ENCODE measurements around the gene ACTR1A. TPM values are rescaled to one million over a fixed set of nuclear protein-coding genes. Genes with fewer than 3 reads are reported as not detected.

Gene ACTR1A
- total RNA-seq, 1 experiment from 2014 or later: 82.1 TPM

GRCh38 chr10:102508506-102508905 is 6.0 kb upstream of the ACTR1A start:
- H3K36me3 Mint-ChIP-seq (ENCODE audit: insufficient read depth in 1 of 3, low read depth in 3 of 3): peaks cover 7 to 36% (median 29%) of the 10 kb centered on the region in 3 experiments
- no peak overlapping the region for H2BK20ac ChIP-seq (ENCODE audit: low read depth, low read length, poor library complexity, severe bottlenecking)
- H2AK5ac ChIP-seq (ENCODE audit: insufficient read length, low read length): no peak overlapping the region
- H3K4me3 Mint-ChIP-seq: no peak overlapping the region
- no peak overlapping the region for H3K18ac ChIP-seq (ENCODE audit: insufficient read length, low read depth, low read length)
- H3K4me1 ChIP-seq (ENCODE audit: insufficient read depth, low read length): no peaks in the 10 kb centered on the region
- H3K9me3 Mint-ChIP-seq: no peaks in the 10 kb centered on the region; a peak in 1 of 5 replicates
- DNase-seq: no peak
- no peak overlapping the region for H2BK5ac ChIP-seq (ENCODE audit: insufficient read length, low read length)
- no peak overlapping the region for H2AFZ ChIP-seq (ENCODE audit: low read length)
- no peak overlapping the region for H3K4me2 ChIP-seq (ENCODE audit: insufficient read depth, insufficient read length, low read length)
- H2BK12ac ChIP-seq (ENCODE audit: insufficient read length, low read depth, low read length): no peak overlapping the region
- no peaks in the 10 kb centered on the region for H3K79me1 ChIP-seq (ENCODE audit: insufficient read depth, low read depth, low read length, poor library complexity, severe bottlenecking)
- no peak overlapping the region for H3T11ph ChIP-seq (ENCODE audit: low read length)
- no peak overlapping the region for H3K56ac ChIP-seq (ENCODE audit: insufficient read length, low read depth, low read length)
- H3K9ac ChIP-seq (ENCODE audit: extremely low read depth, insufficient read length, low read length): no peak overlapping the region
- H3K27me3 ChIP-seq (ENCODE audit: insufficient read depth, low read length): peaks cover 4% of the 10 kb centered on the region; the same call in 1 of the 2 replicates
- no peaks in the 10 kb centered on the region for H3K79me2 ChIP-seq (ENCODE audit: insufficient read depth, low read length)
- no peaks in the 10 kb centered on the region for H3K23me2 ChIP-seq (ENCODE audit: insufficient read length, low read depth, low read length, poor library complexity, severe bottlenecking)
- no peak overlapping the region for H4K8ac ChIP-seq (replicated peaks; ENCODE audit: insufficient read length, low read depth, low read length)
- H3K4me1 Mint-ChIP-seq: peaks cover 8 to 9% of the 10 kb centered on the region in 2 experiments
- peaks cover 33% of the 10 kb centered on the region for H3K27me3 Mint-ChIP-seq (ENCODE audit: low read depth)
- H4K20me1 ChIP-seq (ENCODE audit: control insufficient read depth, insufficient read depth, insufficient read length): no peaks in the 10 kb centered on the region
- no peaks in the 10 kb centered on the region for H3K9me3 ChIP-seq (ENCODE audit: control insufficient read depth, low read depth, low read length)
- H3K4ac ChIP-seq (ENCODE audit: low read depth, low read length): no peak overlapping the region
- H3K27ac Mint-ChIP-seq: no peak overlapping the region
- H2BK15ac ChIP-seq (ENCODE audit: low read depth, low read length): no peak overlapping the region
- no peak overlapping the region for H3K14ac ChIP-seq (ENCODE audit: insufficient read depth, low read length)
- H3K27ac ChIP-seq (ENCODE audit: insufficient read length, low read depth, low read length): no peak overlapping the region
- WGBS (ENCODE audit: extremely low coverage, insufficient read length, low lambda C conversion rate): no CpG with 5 or more reads among the region's 1 CpG
- TF ChIP-seq, protein P1, sequence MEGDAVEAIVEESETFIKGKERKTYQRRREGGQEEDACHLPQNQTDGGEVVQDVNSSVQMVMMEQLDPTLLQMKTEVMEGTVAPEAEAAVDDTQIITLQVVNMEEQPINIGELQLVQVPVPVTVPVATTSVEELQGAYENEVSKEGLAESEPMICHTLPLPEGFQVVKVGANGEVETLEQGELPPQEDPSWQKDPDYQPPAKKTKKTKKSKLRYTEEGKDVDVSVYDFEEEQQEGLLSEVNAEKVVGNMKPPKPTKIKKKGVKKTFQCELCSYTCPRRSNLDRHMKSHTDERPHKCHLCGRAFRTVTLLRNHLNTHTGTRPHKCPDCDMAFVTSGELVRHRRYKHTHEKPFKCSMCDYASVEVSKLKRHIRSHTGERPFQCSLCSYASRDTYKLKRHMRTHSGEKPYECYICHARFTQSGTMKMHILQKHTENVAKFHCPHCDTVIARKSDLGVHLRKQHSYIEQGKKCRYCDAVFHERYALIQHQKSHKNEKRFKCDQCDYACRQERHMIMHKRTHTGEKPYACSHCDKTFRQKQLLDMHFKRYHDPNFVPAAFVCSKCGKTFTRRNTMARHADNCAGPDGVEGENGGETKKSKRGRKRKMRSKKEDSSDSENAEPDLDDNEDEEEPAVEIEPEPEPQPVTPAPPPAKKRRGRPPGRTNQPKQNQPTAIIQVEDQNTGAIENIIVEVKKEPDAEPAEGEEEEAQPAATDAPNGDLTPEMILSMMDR (conservative IDR thresholded peaks at IDR 0.05): no peak
- H3K23ac ChIP-seq (ENCODE audit: insufficient read length, low read depth, low read length): no peak overlapping the region
- no peak overlapping the region for H4K5ac ChIP-seq (ENCODE audit: insufficient read length, low read depth, low read length)
- H4K91ac ChIP-seq (ENCODE audit: insufficient read length, low read depth, low read length): no peak overlapping the region
- H2BK120ac ChIP-seq (ENCODE audit: low read depth, low read length, poor library complexity, severe bottlenecking): no peak overlapping the region

Measured in H9 (cell line).